Stimulated activated effector memory CD8-positive, alpha-beta T cell treated with anti-CD3 and anti-CD28 coated beads, Interleukin-12 subunit alpha, Interleukin-12 subunit beta, amount 100 ng/mL, for 72 hours (primary cell): ENCODE data around the gene SOX6.
"Not testable (repeated sequence)": the region's sequence is repeated elsewhere in the genome, so short reads cannot be mapped to it uniquely, and the experiment has no call there.

Source experiments
- ATAC-seq: fragments of 150-1000 bp; cut with Tn5 transposase; 2 replicates; pipeline ENCODE4 v1.10.0; 2021
- DNase-seq, 2 donors: peaks; one replicate each; pipeline ENCODE4 v3.0.0; 2021 to 2022; ENCODE audit warnings: low spot score in 2 of 2
- H3K27ac Mint-ChIP-seq: one replicate; pipeline ENCODE4 v1.8.0; 2022; ENCODE audit warnings: mild to moderate bottlenecking, mixed read lengths
- H3K36me3 Mint-ChIP-seq: one replicate; pipeline ENCODE4 v1.8.0; 2022; ENCODE audit warnings: mild to moderate bottlenecking, mixed read lengths
- H3K4me1 Mint-ChIP-seq: one replicate; pipeline ENCODE4 v1.8.0; 2022; ENCODE audit warnings: mixed read lengths
- H3K4me3 Mint-ChIP-seq: one replicate; pipeline ENCODE4 v1.8.0; 2022; ENCODE audit warnings: mild to moderate bottlenecking, mixed read lengths
- H3K9me3 Mint-ChIP-seq: one replicate; pipeline ENCODE4 v1.8.0; 2022; ENCODE audit warnings: mixed read lengths

SOX6 gene

GRCh38 chr11:16082095-16083055 lies 274.0 kb downstream of the SOX6 start:
- Mint-ChIP-seq H3K9me3 (peaks cover 10% of the 10 kb centered on the region), H3K36me3 (no peaks in the 10 kb centered on the region), H3K4me3 (no peak overlapping the region), H3K27ac (no peak overlapping the region), H3K4me1 (no peaks in the 10 kb centered on the region)
- DNase-seq (no peak), ATAC-seq (no peak)

- no peak for DNase-seq
- H3K27ac Mint-ChIP-seq = no peak overlapping the region
- no peak overlapping the region for H3K4me3 Mint-ChIP-seq
- H3K36me3 Mint-ChIP-seq = no peaks in the 10 kb centered on the region
- H3K9me3 Mint-ChIP-seq = peaks cover 11% of the 10 kb centered on the region
- ATAC-seq = no peak
- no peaks in the 10 kb centered on the region for H3K4me1 Mint-ChIP-seq
These were observed 274.8 kb downstream of the SOX6 start for GRCh38 chr11:16081382-16082094.

GRCh38 chr11:16080688-16081381 lies 275.5 kb downstream of the SOX6 start:
- Mint-ChIP-seq H3K9me3 (peaks cover 18% of the 10 kb centered on the region), H3K4me3 (no peak overlapping the region), H3K27ac (no peak overlapping the region), H3K36me3 (no peaks in the 10 kb centered on the region), H3K4me1 (no peaks in the 10 kb centered on the region)
- no peak for DNase-seq
- no peak for ATAC-seq

GRCh38 chr11:16078936-16079335 lies 277.4 kb downstream of the SOX6 start:
- Mint-ChIP-seq H3K36me3 (no peaks in the 10 kb centered on the region), H3K4me1 (no peaks in the 10 kb centered on the region), H3K27ac (no peak overlapping the region), H3K9me3 (peaks cover 25% of the 10 kb centered on the region), H3K4me3 (no peak overlapping the region)
- ATAC-seq (no peak), DNase-seq (no peak)

- no peaks in the 10 kb centered on the region for H3K4me1 Mint-ChIP-seq
- ATAC-seq (no peak), DNase-seq (no peak)
- H3K4me3 Mint-ChIP-seq = no peak overlapping the region
- no peak overlapping the region for H3K27ac Mint-ChIP-seq
- no peaks in the 10 kb centered on the region for H3K36me3 Mint-ChIP-seq
- peaks cover 14% of the 10 kb centered on the region for H3K9me3 Mint-ChIP-seq
These were observed 285.8 kb downstream of the SOX6 start for GRCh38 chr11:16070573-16070972.

- not testable (repeated sequence) for H3K27ac Mint-ChIP-seq, H3K4me1 Mint-ChIP-seq, ATAC-seq, DNase-seq, H3K4me3 Mint-ChIP-seq, H3K36me3 Mint-ChIP-seq
- peaks cover 11% of the 10 kb centered on the region for H3K9me3 Mint-ChIP-seq
These were observed 289.1 kb downstream of the SOX6 start for GRCh38 chr11:16067268-16067667.

GRCh38 chr11:16059332-16059731 lies 297.0 kb downstream of the SOX6 start:
- ATAC-seq (no peak), DNase-seq (no peak)
- peaks cover 18% of the 10 kb centered on the region for H3K9me3 Mint-ChIP-seq
- no peak overlapping the region for H3K27ac Mint-ChIP-seq
- H3K4me3 Mint-ChIP-seq = no peak overlapping the region
- no peaks in the 10 kb centered on the region for H3K4me1 Mint-ChIP-seq
- no peaks in the 10 kb centered on the region for H3K36me3 Mint-ChIP-seq

GRCh38 chr11:16058671-16059070 lies 297.7 kb downstream of the SOX6 start:
- H3K36me3 Mint-ChIP-seq = no peaks in the 10 kb centered on the region
- DNase-seq (no peak), ATAC-seq (no peak)
- no peaks in the 10 kb centered on the region for H3K4me1 Mint-ChIP-seq
- no peak overlapping the region for H3K27ac Mint-ChIP-seq
- no peak overlapping the region for H3K4me3 Mint-ChIP-seq
- H3K9me3 Mint-ChIP-seq = peaks cover 18% of the 10 kb centered on the region

GRCh38 chr11:16052750-16053149 lies 303.6 kb downstream of the SOX6 start:
- ATAC-seq = no peak
- Mint-ChIP-seq H3K4me1 (no peaks in the 10 kb centered on the region), H3K4me3 (no peak overlapping the region), H3K9me3 (peaks cover 14% of the 10 kb centered on the region), H3K27ac (no peak overlapping the region), H3K36me3 (no peaks in the 10 kb centered on the region)
- DNase-seq = no peak

GRCh38 chr11:16049611-16050010 lies 306.7 kb downstream of the SOX6 start:
- no peaks in the 10 kb centered on the region for H3K36me3 Mint-ChIP-seq
- H3K4me3 Mint-ChIP-seq = no peak overlapping the region
- no peaks in the 10 kb centered on the region for H3K4me1 Mint-ChIP-seq
- DNase-seq (no peak), ATAC-seq (no peak)
- H3K9me3 Mint-ChIP-seq = peaks cover 18% of the 10 kb centered on the region
- H3K27ac Mint-ChIP-seq = no peak overlapping the region

- Mint-ChIP-seq H3K4me3 (no peak overlapping the region), H3K9me3 (peaks cover 15% of the 10 kb centered on the region), H3K27ac (no peak overlapping the region), H3K4me1 (no peaks in the 10 kb centered on the region), H3K36me3 (no peaks in the 10 kb centered on the region)
- DNase-seq (no peak), ATAC-seq (no peak)
These were observed 309.3 kb downstream of the SOX6 start for GRCh38 chr11:16047073-16047472.

GRCh38 chr11:16043617-16044016 lies 312.7 kb downstream of the SOX6 start:
- ATAC-seq (no peak), DNase-seq (no peak)
- Mint-ChIP-seq H3K4me1 (no peaks in the 10 kb centered on the region), H3K36me3 (no peaks in the 10 kb centered on the region), H3K4me3 (no peak overlapping the region), H3K9me3 (peaks cover 10% of the 10 kb centered on the region), H3K27ac (no peak overlapping the region)

- H3K9me3 Mint-ChIP-seq = peaks cover 12% of the 10 kb centered on the region
These were observed 315.1 kb downstream of the SOX6 start for GRCh38 chr11:16041207-16041606.

GRCh38 chr11:16040151-16040550 lies 316.2 kb downstream of the SOX6 start:
- H3K27ac Mint-ChIP-seq = no peak overlapping the region
- no peak for DNase-seq
- no peaks in the 10 kb centered on the region for H3K36me3 Mint-ChIP-seq
- ATAC-seq = no peak
- no peaks in the 10 kb centered on the region for H3K4me1 Mint-ChIP-seq
- peaks cover 9% of the 10 kb centered on the region for H3K9me3 Mint-ChIP-seq
- H3K4me3 Mint-ChIP-seq = no peak overlapping the region

More at GRCh38 chr11:16041207-16041606, 315.1 kb downstream of the SOX6 start:
- Mint-ChIP-seq H3K27ac (no peak overlapping the region), H3K36me3 (no peaks in the 10 kb centered on the region), H3K4me3 (no peak overlapping the region), H3K4me1 (no peaks in the 10 kb centered on the region)
- DNase-seq (no peak), ATAC-seq (no peak)

GRCh38 chr11:16037179-16037578 lies 319.2 kb downstream of the SOX6 start:
- ATAC-seq (no peak), DNase-seq (no peak)
- no peak overlapping the region for H3K4me3 Mint-ChIP-seq
- no peak overlapping the region for H3K27ac Mint-ChIP-seq
- no peaks in the 10 kb centered on the region for H3K4me1 Mint-ChIP-seq
- peaks cover 11% of the 10 kb centered on the region for H3K9me3 Mint-ChIP-seq
- no peaks in the 10 kb centered on the region for H3K36me3 Mint-ChIP-seq
